GM19455 (cell line): Measurements from ENCODE around the gene CDK9.

ENCODE experiments used
- ATAC-seq: cut with Tn5 transposase; IDR thresholded peaks from one replicate; pipeline ENCODE4 v1.9.1; 2021; ENCODE audit not compliant: unreplicated experiment

The CDK9 gene

GRCh38 chr9:127761491-127761956 is 24.3 kb upstream of the CDK9 start:
- ATAC-seq, result no peak

- no peak for ATAC-seq
These were observed 23.6 kb upstream of the CDK9 start for GRCh38 chr9:127762111-127762676.

GRCh38 chr9:127763918-127764384 is 21.9 kb upstream of the CDK9 start:
- no peak for ATAC-seq

- no peak for ATAC-seq
These were observed 20.4 kb upstream of the CDK9 start for GRCh38 chr9:127765418-127765817.

DNA sequence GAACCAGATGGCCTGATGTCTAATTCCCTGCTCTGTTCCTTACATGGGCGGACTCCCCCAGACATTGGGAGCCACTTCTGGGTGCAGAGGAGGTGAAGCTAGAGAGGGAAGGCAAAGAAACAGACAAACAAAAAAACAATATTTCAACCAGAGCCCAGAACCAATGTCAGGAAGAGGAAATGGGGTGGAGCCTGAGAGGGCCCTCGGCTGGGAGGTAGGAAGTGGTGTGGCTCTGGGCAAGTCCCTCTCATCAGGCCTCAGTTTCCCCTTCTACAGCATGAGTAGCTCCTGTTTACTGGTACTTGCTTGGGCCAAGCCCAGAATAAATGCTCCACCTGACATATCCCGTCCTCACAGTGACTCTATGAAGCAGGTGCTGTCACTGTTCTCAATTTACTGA is 18.4 kb upstream of the CDK9 start:
- ATAC-seq, result no peak

DNA sequence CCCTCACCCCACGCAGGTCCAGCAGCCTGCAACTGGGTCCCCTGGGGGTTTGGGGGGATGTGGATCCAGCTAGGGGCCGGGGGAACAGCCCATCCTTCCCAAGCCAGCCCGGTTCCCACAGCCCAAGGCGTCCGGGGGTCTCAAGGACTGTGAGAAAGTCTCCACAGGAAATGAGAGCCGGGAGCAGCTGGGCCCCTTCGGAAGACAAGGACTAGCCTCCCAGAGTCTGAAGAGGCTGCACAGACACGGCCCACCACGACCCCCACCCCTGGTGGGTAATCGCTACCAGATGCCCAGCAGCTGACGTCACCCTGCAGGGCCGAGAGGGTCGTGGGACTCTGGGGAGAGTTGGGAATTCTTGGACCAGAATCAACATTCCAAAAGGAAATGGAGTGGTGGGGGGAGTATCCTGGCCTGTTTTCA is 17.9 kb upstream of the CDK9 start:
- no peak for ATAC-seq

- ATAC-seq, result no peak
These were observed 17.1 kb upstream of the CDK9 start for GRCh38 chr9:127768698-127769097.

- no peak for ATAC-seq
These were observed 16.7 kb upstream of the CDK9 start for GRCh38 chr9:127769101-127769500.

- no peak for ATAC-seq
These were observed 15.8 kb upstream of the CDK9 start for GRCh38 chr9:127769929-127770582.

DNA sequence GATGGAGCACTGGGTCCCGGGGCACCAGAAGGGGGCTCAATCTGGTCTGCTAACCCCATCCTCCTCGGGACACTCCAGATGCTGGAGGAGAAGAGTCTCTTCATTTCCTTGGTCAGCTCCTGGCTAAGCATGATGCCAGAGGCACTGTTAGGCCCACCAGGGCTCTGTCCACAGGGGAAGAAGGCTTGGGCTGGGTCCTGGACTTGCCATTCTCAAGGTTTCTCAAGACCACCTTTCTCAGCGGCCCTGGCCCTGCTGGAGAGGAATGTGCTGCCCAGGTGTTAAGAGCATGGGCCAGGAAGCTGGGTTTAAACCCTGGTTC is 15.3 kb upstream of the CDK9 start:
- no peak for ATAC-seq

DNA sequence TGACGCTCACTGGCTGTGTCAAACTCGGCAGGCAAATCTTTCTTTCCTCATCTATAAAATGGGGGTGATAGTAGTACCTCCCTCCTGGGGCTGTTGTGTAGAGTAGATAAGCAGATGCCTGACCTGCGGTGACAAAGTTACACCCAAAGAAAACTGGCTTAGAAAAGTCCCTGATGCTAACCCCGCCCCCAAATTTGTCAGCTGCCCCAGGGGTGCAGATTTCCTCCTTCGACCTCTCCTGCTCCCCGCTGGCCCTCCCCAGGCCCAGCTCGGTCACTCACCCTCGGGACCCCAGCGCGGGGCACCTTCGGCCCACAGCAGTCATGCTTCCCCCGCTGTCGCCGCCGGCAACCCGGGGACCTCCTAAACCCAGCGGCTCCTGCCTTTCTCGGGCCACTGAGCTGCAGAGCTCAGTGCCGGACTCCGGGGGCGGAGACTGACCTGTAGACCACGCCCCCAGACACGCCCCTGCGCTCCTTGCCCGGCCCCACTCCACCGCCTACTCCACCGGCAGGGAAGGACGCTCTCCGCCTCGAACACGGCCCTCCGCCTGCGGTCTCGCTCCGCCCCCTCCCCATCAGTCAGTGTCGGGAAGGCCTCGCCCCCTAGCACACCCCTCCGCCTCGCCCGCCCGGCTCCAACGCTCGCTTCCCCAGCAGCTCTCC is 14.8 kb upstream of the CDK9 start:
- peak; percentile 83 for ATAC-seq

GRCh38 chr9:127771570-127772189 is 14.2 kb upstream of the CDK9 start:
- ATAC-seq, result no peak

GRCh38 chr9:127772603-127773002 is 13.2 kb upstream of the CDK9 start:
- ATAC-seq, result no peak

- ATAC-seq, result no peak
These were observed 12.6 kb upstream of the CDK9 start for GRCh38 chr9:127773272-127773671.

DNA sequence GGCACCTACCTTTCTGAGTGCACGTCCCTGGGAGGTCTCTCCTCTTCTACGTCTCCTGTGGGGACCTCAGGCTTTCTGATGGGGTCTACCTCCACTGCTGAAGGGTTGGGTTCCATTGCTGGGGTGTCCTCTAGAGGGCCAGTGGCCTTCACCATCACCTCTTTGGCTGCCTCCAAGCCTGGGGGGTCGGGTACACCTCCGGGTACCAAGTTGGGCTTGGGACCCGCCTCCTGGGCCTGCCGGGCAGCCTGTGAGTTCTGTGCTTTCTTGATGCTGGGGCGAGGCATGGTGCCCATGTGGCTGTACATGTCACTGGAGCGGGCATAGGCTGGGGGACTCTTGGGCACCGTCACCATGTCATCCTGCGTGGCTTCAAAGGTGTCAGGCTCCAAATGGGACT is 11.9 kb upstream of the CDK9 start:
- no peak for ATAC-seq

GRCh38 chr9:127776195-127776923 is 9.5 kb upstream of the CDK9 start:
- ATAC-seq, result no peak

DNA sequence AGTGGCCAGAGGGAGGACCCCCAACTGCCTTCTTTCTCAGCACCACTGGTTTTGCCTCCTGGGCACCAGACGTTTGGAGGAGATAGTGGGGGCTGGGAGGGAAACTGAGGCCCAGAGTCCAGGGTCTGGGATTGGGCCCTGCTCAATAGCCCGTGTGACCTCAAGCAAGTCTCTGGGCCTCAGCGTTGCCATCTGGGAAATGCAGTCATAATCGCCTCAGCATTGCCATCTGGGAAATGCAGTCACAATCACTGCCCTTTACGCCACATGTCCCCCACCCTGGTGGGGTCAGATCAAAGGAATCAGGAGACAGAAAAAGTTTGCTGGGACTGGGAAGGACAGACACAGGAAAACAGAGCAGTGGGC is 8.9 kb upstream of the CDK9 start:
- ATAC-seq, result no peak

GRCh38 chr9:127777368-127777980 is 8.4 kb upstream of the CDK9 start:
- no peak for ATAC-seq

GRCh38 chr9:127778280-127779135 is 7.3 kb upstream of the CDK9 start, which contains the start of gene SH2D3C:
Gene SH2D3C (minus strand): TSS chr9:127778666. CDS start chr9:127778627, 39 bp downstream.
- ATAC-seq, result peak; percentile 40
